GM19455 (cell line): Measurements from ENCODE around the gene C4BPB.

Experiments used
- ATAC-seq: cut with Tn5 transposase; IDR thresholded peaks from one replicate; pipeline ENCODE4 v1.9.1; 2021; ENCODE audit not compliant: unreplicated experiment

Gene C4BPB

GRCh38 chr1:207134581-207134980, 45.9 kb downstream of the C4BPB start:
- no peak for ATAC-seq

- no peak for ATAC-seq
These were observed 51.0 kb downstream of the C4BPB start for GRCh38 chr1:207139616-207140015.

- no peak for ATAC-seq
These were observed 51.9 kb downstream of the C4BPB start for GRCh38 chr1:207140536-207140935.

- no peak for ATAC-seq
These were observed 56.9 kb downstream of the C4BPB start for GRCh38 chr1:207145401-207146058.
